ENCODE measurements around the gene GCM1. TPM values are rescaled to one million over a fixed set of nuclear protein-coding genes. Genes with fewer than 3 reads are reported as not detected.
A peak's percentile ranks its signal among the peaks of the same experiment; 100 is the strongest.

The GCM1 gene
- total RNA-seq, 4 donors from 2014 or later = not detected

- H3K27me3 ChIP-seq = no peaks in the 10 kb centered on the region
- no peaks in the 10 kb centered on the region for H3K36me3 ChIP-seq
- peak overlapping the region in 1 of 4 donors; percentile 36 for H3K27ac ChIP-seq
- peaks cover 0 to 62% (median 14%) of the 10 kb centered on the region in 3 donors for H3K4me1 ChIP-seq
- ATAC-seq = no peak
- no peaks in the 10 kb centered on the region for H3K9me3 ChIP-seq
- no peak overlapping the region for H3K4me3 ChIP-seq
- 79 to 83% methylated on average over 3 of the region's 3 CpGs for WGBS, 2 donors (ENCODE audit: low coverage in 1 of 2)
- TF ChIP-seq EP300 (IDR thresholded peaks at IDR 0.05) = no peak
Measured at GRCh38 chr6:53136000-53136609, 12.5 kb downstream of the GCM1 start.

GRCh38 chr6:53134601-53135235 is 13.9 kb downstream of the GCM1 start:
- WGBS, 2 donors (ENCODE audit: low coverage in 1 of 2) = 45 to 52% methylated on average over 7 to 8 of the region's 8 CpGs
- H3K27ac ChIP-seq = peak overlapping the region in 3 of 4 donors; percentile 23 to 38 (median 36)
- no peaks in the 10 kb centered on the region for H3K27me3 ChIP-seq
- ATAC-seq = no peak
- no peaks in the 10 kb centered on the region for H3K9me3 ChIP-seq
- H3K36me3 ChIP-seq = no peaks in the 10 kb centered on the region
- H3K4me1 ChIP-seq = peaks cover 0 to 52% (median 5%) of the 10 kb centered on the region in 3 donors
- no peak for TF ChIP-seq EP300 (IDR thresholded peaks at IDR 0.05)
- no peak for TF ChIP-seq POLR2A (IDR thresholded peaks at IDR 0.05)
- TF ChIP-seq CTCF (IDR thresholded peaks at IDR 0.05) = no peak
- TF ChIP-seq POLR2AphosphoS5 (IDR thresholded peaks at IDR 0.05) = no peak
- H3K4me3 ChIP-seq = no peak overlapping the region

GRCh38 chr6:53133961-53134360 is 14.7 kb downstream of the GCM1 start:
- H3K4me3 ChIP-seq = no peak overlapping the region
- no peaks in the 10 kb centered on the region for H3K27me3 ChIP-seq
- H3K36me3 ChIP-seq = no peaks in the 10 kb centered on the region
- TF ChIP-seq POLR2A (IDR thresholded peaks at IDR 0.05) (no peak), EP300 (IDR thresholded peaks at IDR 0.05) (no peak), POLR2AphosphoS5 (IDR thresholded peaks at IDR 0.05) (no peak), CTCF (IDR thresholded peaks at IDR 0.05) (no peak)
- peaks cover 0 to 44% (median 0%) of the 10 kb centered on the region in 3 donors for H3K4me1 ChIP-seq
- H3K27ac ChIP-seq = peak overlapping the region in 3 of 4 donors; percentile 14 to 36 (median 18)
- no peak for ATAC-seq
- 60% methylated on average over 1 of the region's 16 CpGs; no CpG with 5 or more reads in 1 of the 2 donors for WGBS, 2 donors (ENCODE audit: low coverage in 1 of 2)
- H3K9me3 ChIP-seq = no peaks in the 10 kb centered on the region

GRCh38 chr6:53130569-53131290 is 17.9 kb downstream of the GCM1 start:
- H3K4me1 ChIP-seq = peaks cover 0 to 42% (median 0%) of the 10 kb centered on the region in 3 donors
- 78 to 97% methylated on average over 5 to 6 of the region's 6 CpGs for WGBS, 2 donors (ENCODE audit: low coverage in 1 of 2)

More at GRCh38 chr6:53130569-53131290, 17.9 kb downstream of the GCM1 start:
- Histone ChIP-seq H3K36me3 (no peaks in the 10 kb centered on the region), H3K27ac (peak overlapping the region in 3 of 4 donors; percentile 38 to 62 (median 38)), H3K4me3 (no peak overlapping the region), H3K27me3 (no peaks in the 10 kb centered on the region), H3K9me3 (no peaks in the 10 kb centered on the region)
- no peak for TF ChIP-seq CTCF (IDR thresholded peaks at IDR 0.05)
- no peak for TF ChIP-seq POLR2A (IDR thresholded peaks at IDR 0.05)
- no peak for TF ChIP-seq EP300 (IDR thresholded peaks at IDR 0.05)
- no peak for TF ChIP-seq POLR2AphosphoS5 (IDR thresholded peaks at IDR 0.05)
- no peak for ATAC-seq

Data from gastroesophageal sphincter (tissue), 4 donors.